NCI-H128 (cell line): ENCODE data around the gene CYP2E1.
"Not testable (repeated sequence)": the region's sequence is repeated elsewhere in the genome, so short reads cannot be mapped to it uniquely, and the experiment has no call there.

Experiments used
- DNase-seq: peaks from one replicate; lab custom pipeline; 2025; ENCODE audit not compliant: unreplicated experiment; lab: John Stamatoyannopoulos, UW

Gene CYP2E1

DNA sequence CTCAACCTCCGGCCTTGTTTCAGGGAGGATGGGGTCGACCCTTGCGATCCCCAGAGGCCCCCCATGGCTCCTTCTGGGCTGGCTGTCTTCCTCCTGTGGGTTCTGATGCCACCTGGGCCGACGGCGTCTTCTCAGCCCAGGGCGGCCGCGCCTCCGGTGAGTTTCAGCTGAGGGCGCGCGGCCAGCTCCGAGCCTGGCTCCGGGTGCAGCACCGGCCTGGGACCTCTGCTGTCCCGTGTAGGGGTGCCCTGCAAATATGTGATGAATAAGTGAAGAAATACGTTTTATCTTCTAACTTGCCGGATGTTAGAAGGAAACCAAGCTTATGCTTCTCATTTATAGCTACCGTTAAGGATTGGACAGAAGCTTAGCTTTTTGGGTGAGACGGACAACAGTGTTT lies 42.6 kb downstream of the CYP2E1 start:
- not testable (repeated sequence) for DNase-seq

DNA sequence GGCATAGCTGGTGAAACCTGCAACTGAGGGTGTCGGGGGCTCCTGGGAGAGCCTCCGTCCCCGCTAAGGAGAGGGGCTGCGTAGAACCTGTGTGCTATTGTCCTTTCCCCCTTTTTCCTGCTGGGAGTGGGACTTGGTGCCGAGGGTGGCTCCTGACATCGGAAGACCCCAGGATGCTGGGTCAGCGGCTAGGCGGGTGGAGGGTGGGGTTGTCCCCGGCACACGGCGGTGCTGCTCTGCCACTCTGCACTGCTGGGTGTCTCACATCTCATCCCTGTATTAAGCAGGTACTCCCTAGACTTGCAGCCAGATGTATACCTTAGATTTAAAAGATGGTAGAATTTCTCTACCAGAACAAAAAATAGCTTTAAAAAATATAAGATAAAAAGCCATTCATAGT lies 44.9 kb downstream of the CYP2E1 start:
- not testable (repeated sequence) for DNase-seq

DNA sequence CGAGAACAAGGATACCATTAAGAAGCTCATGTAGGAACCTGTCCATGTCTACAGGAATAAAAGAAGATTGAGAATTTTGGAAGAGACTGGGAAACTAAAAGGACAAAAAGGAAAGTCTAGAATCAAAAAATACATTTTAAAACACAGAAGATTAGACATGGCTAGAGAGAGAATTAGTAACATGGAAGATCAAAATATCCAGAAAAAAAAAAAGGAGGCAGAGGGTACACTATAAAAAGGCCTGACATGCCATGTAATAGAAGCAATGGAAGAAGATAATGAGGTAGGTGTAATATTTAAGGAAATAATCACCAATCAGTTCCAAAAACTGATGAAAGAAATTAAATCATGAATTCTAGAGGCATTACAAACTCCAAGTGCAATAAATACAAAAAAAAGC lies 46.3 kb downstream of the CYP2E1 start:
- not testable (repeated sequence) for DNase-seq

DNA sequence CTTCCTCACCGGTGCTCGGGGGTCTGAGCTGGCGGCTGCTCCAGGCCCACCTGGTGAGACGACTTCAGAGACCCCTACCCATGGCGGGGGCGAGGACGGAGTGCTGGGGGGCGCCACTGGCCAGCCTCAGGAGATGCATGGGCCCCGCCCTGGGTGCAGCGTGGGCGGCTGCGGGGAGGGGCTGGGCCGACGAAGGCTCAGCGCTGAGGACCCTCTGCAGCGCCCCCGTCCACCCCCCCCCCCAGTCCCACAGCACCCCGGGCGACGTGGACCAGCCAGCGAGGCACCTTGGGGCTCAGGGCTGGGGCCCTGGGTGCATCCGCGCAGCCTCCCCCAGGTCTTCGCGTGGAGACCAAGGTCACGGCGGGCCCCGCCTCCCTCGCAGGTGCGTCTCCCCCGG lies 49.9 kb downstream of the CYP2E1 start:
- not testable (repeated sequence) for DNase-seq
